NCI-H460 (cell line): ENCODE measurements around the gene COL2A1. TPM values are rescaled to one million over a fixed set of nuclear protein-coding genes. Genes with fewer than 3 reads are reported as not detected.

Experiments
- DNase-seq: peaks from one replicate; pipeline ENCODE4 v3.0.0-alpha.2; 2016; ENCODE audit warnings: low read depth; ENCODE audit errors: extremely low read depth
- total RNA-seq: library from RNA; depleted of rRNA; stranded (reverse); fragments of >200 nt; shearing (Covaris generic); gene quantifications from 2 replicates; pipeline ENCODE4 v1.2.3, GENCODE V29; 2014

COL2A1 gene
- total RNA-seq, 1 experiment from 2014 or later, result 4.0 TPM

DNA sequence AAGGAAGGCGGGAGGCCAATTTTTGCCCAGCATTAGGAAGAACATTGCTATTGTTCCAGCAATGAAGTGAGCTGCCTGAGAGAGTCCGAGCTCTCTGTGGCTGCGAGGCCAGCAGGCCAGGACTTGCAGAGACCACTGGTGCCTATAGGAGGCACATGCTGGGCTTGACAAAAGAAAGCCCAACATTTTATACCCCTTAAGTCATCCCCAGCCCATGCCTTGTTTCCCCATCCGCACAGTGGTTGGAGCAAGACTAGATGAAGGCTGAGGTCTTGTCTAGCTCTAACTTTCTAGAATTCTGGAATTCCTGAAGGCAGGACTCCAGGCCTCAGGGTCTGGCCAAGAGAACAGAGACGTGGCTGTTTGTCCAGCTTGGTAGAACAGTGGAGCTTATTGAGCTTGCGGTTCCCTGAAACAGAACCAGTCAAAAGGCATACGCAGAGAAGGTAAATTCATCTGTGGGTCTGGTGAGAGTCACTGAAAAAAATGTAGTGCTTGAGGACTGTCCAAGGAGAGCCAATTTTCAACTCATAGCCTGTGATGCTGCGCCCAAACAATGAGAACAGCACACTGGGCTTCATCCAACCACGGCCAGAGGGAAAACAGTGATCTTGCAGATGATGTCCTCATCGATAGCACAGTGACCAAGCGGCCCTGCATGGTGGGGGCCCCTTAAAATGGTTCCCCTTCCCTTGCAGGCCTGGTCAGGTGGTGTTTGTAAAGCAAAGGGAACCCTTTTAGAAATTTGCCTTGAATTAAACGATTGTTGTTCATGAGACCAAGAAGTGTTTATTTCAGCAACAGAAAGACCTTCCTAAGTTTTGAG, 27.1 kb upstream of the COL2A1 start:
- DNase-seq, result no peak

- DNase-seq, result no peak
These were observed 25.9 kb upstream of the COL2A1 start for GRCh38 chr12:48030173-48030650.

DNA sequence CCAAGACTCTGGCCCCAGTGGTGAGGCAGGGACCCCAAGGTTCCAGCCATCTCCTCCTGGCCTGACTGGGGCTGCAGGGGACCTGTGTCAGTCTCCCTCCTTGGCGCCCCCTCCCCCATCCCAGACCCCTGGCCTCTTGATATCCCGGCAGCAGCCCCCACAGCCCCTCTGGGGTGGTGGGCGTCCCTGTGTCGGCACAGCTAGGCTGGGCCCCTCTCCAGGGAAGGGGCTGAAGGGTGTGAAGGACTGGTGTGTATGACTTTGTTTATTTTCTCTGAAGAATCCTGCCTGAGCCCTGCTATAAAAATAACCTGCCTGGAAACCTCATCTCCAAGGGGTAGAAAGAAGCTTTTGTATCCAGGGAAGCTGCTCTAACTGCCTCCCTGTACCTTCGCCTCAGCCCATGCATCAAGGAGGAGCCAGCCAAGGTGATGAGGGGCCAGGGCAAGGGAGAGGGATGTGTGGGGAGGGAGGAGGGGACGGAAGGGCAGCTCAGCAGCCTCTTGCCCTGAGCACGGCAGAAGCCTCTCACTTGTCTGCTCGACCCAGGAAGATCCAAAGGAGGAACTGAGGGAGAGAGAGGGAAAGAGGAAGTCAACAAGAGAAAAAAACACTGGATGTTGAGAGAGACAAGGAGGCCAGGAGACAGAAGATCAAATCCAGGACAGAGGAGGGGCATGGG, 25.4 kb upstream of the COL2A1 start:
- no peak for DNase-seq

DNA sequence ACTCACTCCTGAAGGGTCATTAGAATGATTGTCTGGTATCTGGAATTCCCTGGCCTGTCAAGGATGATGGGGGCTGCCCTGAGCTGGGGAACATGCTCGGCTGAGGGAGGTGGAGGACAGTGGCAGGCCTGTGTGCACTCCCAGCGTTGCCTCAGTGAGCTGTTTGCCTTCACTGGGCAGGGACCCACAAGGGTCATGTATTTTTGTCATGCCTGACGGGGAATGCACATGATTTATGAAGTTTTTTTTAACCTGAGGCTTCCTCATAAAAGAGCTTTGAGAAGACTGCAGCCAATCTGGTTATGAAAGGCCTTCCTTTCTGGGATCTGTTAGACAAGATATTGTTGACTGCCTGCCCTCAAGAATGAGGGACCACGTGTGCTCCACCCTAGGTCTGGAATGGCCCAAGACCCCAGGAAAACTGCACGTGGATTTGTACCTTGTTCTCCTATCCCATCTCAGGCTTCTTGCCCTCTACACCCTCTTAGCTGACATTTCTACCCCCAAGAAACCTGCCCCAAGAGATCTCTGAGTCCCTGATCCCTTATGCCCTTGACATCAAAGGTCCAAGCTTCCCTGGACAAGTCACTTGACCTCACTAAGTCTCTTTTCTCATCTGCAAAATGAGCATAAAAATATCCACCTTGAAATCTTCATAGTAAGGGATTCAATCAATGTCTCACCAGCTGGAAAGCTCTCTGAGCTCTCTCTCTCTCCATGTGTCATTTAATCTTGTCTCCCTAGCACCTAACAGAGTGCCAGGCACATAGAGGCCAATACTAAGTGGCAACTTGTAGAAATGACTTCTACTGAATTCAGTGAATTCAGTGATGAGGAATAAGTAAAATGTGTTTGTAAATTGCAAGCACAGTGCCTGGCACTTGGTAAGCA, 24.5 kb upstream of the COL2A1 start:
- no peak for DNase-seq

GRCh38 chr12:48027183-48028002, 23.1 kb upstream of the COL2A1 start:
- DNase-seq, result no peak

DNA sequence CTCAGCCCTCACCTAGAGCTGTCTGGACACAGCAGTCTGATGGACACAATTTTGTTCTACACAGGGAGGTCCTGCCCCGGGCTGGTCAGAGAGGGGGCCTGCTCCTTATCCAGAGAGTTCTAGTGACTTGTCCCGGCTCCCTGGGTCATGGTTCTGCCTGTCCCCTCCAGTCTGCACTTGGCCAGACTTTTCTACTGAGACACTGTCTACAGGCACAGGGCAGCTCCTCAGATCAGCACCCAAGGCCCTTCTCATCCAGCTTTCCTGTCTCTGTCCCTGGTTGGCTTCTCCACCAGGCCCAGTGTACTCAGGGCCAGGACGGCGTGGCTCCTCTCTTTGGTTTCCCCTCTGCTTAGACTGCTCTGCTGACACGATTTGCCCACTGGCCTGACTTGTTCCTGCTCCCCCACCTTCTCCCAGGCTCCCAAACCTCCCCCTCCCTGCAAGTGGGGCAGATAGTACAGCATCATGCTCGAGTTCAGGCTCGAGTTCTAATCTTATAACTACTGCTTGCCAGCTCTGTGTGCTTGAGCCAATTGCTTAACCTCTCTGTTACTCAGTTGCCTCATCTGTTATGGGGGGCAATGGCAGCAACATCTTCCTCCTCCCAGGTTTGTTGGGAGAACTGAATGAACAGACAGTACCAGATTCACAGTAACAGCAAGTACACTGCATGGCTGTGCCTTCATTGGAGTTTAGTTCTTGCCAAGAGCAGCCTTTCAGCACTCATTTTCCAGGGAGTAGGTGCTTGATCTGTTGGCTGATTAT, 22.0 kb upstream of the COL2A1 start:
- no peak for DNase-seq

GRCh38 chr12:48025281-48025680, 21.0 kb upstream of the COL2A1 start:
- no peak for DNase-seq

DNA sequence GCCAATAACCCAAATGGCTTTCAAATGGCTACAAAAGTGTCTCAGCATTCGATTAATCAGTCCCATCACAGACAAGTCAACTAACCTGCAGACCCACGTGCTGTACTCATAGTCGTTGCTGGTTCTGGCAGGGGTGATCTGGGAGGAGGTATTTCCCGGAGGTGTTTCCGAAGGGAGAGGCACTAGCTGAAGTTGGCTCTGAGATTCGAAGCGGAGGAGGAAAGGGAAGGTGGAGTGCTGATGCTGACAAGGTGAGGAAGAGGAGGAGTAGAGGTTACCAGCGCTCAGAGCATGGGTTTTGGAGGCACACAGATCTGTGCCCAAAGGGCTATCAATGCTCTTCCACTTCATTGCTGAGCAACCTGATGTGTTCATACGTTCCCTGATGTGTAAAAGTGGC, 20.5 kb upstream of the COL2A1 start:
- no peak for DNase-seq

DNA sequence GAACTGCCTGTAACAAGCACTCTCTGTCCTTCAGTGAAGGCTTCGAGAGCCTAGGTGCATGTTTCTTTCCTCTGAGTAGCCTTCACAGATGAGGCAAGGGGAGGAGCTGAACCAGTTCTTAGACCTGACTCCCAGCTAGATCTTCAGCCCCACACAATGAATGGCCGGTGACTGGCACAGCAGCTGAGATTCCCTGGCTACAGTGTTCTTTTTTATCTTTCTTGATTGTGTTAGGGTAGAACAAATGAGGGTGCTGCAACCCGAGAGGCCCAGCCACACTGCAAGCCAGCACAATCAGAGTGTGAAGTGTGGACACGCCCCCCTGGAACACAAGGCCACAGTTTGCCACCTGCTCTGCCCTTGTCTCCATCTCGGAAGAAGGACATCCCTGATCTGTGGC, 19.1 kb upstream of the COL2A1 start:
- DNase-seq, result no peak

- DNase-seq, result no peak
These were observed 18.6 kb upstream of the COL2A1 start for GRCh38 chr12:48022676-48023385.

GRCh38 chr12:48022180-48022521, 17.9 kb upstream of the COL2A1 start:
- DNase-seq, result no peak

- DNase-seq, result no peak
These were observed 17.4 kb upstream of the COL2A1 start for GRCh38 chr12:48021485-48022179.

GRCh38 chr12:48019639-48020265, 15.5 kb upstream of the COL2A1 start:
- no peak for DNase-seq

DNA sequence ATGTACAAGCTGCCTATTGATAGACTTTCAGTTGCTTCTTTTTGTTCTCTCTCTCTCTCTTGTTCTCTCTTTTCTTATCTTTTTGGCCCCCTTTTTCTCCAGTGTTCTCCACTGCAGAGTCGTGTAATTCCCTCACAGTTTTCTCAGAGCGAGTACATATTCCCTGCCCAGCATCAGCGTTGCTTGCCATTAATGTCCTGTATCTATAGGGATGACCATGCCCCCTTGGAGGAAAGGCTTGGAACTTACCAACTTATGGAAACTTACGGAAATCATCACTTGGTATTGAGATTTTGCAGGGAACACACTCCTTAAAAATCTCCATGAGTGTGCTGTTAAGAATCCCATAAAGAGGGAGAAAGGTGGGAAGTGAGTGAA, 14.3 kb upstream of the COL2A1 start:
- DNase-seq, result no peak

GRCh38 chr12:48017921-48018617, 13.8 kb upstream of the COL2A1 start:
- DNase-seq, result no peak

- no peak for DNase-seq
These were observed 13.2 kb upstream of the COL2A1 start for GRCh38 chr12:48017496-48017895.

GRCh38 chr12:48016373-48017020, 12.2 kb upstream of the COL2A1 start:
- peak; percentile 94 for DNase-seq
